Anterior cingulate cortex (tissue), 58 donors: ENCODE results near the gene MRPS30.
A peak's percentile ranks its signal among the peaks of the same experiment; 100 is the strongest.
"Not testable (repeated sequence)": the region's sequence is repeated elsewhere in the genome, so short reads cannot be mapped to it uniquely, and the experiment has no call there.

Experiments
- DNase-seq, 58 donors: peaks; one replicate each; lab custom pipeline; 2025; lab: John Stamatoyannopoulos, UW

MRPS30 gene

DNA sequence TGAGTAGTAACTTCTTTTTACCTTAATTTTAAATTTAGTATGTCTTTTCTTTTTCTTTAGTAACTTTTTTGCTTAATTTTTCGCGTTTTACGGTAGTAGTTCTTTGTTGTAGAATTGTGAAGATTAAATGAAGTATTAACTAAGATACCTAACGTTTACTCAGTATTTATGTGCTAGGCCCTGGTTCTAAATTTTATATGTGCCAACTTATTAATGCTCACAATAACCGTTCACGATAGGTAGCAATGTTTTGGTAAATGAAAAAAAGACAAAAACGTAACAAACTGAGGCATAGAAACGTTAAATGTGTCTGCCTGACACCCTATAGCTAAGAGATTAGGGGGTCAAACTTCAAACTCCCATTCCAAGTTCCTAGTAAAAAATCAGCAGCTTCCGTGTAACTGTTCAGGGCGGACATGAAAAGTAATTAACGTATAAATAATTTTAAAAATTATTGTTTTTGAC lies 1.2 kb downstream of the MRPS30 start:
- DNase-seq, result no peak

DNA sequence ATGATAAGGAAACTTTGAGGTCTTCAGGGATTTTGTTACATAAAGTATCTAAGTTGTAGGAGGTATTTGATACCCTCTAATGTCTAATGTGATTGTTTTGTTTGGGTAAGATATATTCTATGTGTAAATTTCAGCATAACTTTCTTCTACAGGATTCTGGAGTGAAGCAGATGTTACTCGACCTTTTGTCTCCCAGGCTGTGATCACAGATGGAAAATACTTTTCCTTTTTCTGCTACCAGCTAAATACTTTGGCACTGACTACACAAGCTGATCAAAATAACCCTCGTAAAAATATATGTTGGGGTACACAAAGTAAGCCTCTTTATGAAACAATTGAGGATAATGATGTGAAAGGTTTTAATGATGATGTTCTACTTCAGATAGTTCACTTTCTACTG lies 6.0 kb downstream of the MRPS30 start:
- DNase-seq, result no peak

DNA sequence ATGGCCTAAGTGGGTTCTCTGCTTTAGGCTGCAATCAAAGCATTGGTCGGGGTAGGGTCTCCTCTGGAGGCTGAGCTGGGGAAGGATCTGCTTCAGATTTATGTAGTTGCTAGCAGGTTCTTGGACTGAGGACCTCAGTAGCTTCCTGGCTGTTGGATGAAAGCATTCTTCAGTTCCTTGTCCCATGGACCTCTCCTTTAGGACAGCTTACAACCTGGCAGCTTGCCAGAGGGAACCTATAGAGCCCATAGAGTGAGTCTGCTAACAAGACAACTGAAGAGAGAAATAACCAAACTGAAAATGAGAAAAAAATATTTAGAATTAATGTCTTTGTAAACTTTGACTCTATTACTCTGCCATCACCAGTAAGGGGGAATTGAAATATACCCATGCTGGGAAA lies 12.4 kb downstream of the MRPS30 start:
- no peak for DNase-seq

- DNase-seq, result not testable (repeated sequence)
Observed at GRCh38 chr5:44824662-44825061, 15.9 kb downstream of the MRPS30 start.

- DNase-seq, result no peak
Observed at GRCh38 chr5:44827681-44828080, 18.9 kb downstream of the MRPS30 start.

- no peak for DNase-seq
Observed at GRCh38 chr5:44828719-44829118, 20.0 kb downstream of the MRPS30 start.

DNA sequence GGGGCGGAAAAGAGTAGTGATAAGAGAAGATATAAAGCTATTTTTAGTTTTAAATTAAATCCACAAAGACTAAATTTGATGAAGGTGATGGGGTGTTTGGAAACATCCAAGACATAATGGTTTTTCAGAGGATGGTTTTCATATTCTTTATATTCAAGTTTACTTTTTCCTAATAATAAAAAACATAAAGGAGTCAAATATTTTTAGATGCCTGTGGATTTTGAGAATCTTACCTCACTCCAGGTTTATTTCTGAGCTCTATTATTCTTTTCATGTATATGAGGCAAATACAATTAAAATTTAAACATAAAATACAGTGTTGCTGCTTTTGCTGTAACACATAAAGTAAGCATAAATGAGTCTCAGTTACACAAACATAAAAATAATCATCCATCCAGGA lies 22.2 kb downstream of the MRPS30 start:
- no peak for DNase-seq

- DNase-seq, result peak in 2 of 58 donors; percentile 8 to 31
Observed at GRCh38 chr5:44833249-44833648, 24.5 kb downstream of the MRPS30 start.

GRCh38 chr5:44835693-44836092 lies 26.9 kb downstream of the MRPS30 start:
- DNase-seq, result no peak

GRCh38 chr5:44839018-44839681 lies 30.4 kb downstream of the MRPS30 start:
- no peak for DNase-seq

GRCh38 chr5:44842496-44843282 lies 33.9 kb downstream of the MRPS30 start:
- DNase-seq, result no peak

DNA sequence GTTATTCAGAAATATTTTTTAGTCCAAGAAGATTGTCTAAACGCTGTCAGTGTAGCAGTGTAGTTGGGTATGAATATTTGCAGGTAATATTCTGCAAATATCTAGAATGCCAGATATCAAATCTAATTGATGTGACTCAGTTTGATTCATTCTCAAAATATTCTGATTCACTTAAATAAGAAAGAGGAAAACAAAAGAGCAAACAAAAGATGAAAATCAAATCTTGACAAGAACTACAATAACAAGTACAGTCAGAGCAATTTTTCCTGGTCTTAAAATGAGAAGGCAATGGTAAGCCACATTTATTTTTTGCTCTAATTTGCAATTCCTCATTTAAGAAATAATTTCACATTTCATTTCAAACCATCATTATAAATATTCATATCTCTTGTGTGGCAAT lies 36.0 kb downstream of the MRPS30 start:
- no peak for DNase-seq

DNA sequence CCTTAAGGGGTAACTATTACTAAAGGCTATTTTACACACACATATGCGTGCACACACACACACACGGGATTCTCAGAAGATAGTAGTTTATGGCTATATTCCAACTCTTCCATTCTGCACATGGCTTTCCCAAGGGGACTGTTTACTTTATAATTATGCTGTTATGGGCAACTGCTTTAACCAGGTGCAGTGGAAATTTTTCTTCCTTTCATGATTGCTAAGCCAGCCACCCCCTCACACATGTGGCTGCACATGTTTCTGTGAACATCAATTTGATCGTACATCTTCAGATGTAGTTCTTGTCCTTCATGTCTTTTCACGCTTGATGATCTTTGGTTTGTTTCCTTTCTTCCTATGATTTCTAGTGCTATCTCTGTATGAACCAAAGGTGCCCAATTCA lies 37.0 kb downstream of the MRPS30 start:
- no peak for DNase-seq

- no peak for DNase-seq
Observed at GRCh38 chr5:44847206-44847852, 38.6 kb downstream of the MRPS30 start.

DNA sequence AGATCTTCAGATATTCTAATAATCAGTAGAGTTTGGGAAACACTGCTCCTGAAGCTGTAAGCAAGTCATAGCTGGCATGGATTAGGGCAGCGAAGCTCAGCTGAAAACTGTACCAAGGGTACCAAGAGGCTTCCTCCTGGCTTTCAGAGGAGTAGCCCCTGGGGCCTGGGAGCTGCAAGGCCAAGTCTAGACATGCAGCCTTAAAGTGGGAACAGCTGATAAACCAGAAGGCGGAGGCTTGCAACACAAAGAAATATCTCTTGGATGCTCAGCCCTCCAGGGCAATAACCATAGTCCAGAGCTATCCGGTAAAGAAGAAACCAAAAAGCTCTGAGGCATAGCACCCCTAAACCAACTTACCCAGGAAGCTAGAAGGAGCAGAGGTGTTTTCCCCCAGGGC lies 51.5 kb downstream of the MRPS30 start:
- no peak for DNase-seq

DNA sequence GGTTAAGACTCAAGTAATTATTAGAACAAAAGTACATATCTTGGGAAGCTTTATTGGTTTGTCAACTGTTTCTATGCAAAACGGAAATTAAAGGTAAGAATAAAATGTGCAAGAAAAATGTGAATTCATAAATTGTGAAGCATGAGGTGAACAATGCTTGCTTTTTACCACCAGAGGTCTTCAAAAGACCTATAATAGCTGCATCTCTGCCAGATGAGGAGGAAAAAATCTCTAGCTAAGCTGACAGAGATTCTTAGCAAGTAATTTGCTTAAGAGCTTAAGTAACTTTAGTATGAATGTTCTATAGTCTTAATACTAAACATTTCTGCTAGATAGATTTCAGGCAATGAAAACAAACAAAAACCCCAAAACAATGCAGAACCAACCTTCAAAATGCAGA lies 54.1 kb downstream of the MRPS30 start:
- no peak for DNase-seq
